GM21529 (cell line): Measurements from ENCODE around the gene PTGES.

Experiments used
- ATAC-seq: cut with Tn5 transposase; IDR thresholded peaks from one replicate; pipeline ENCODE4 v1.9.1; 2021; ENCODE audit not compliant: unreplicated experiment

Gene PTGES

GRCh38 chr9:129695870-129696269 is 57.0 kb downstream of the PTGES start:
- ATAC-seq = no peak

GRCh38 chr9:129694243-129694646 is 58.6 kb downstream of the PTGES start:
- ATAC-seq = no peak

GRCh38 chr9:129693741-129694140 is 59.1 kb downstream of the PTGES start:
- ATAC-seq = no peak

- no peak for ATAC-seq
Observed at GRCh38 chr9:129692534-129692933, 60.3 kb downstream of the PTGES start.
